Breast epithelium (tissue), 4 donors: ENCODE results near the gene ZNF407. TPM values are rescaled to one million over a fixed set of nuclear protein-coding genes. Genes with fewer than 3 reads are reported as not detected.

Experiments used
- DNase-seq, 2 donors: peaks; one replicate each; pipeline ENCODE4 v3.0.0-alpha.2; 2019; ENCODE audit warnings: low spot score in 2 of 2
- H3K27ac ChIP-seq, 2 donors: fragments of 200-600 bp; sonication (generic) in 1 of 2; one replicate each; pipeline ENCODE4 v1.5.1; 2016 to 2019; ENCODE audit warnings: mild to moderate bottlenecking in 1 of 2
- H3K27me3 ChIP-seq, 2 donors: fragments of 200-600 bp; sonication (generic) in 1 of 2; one replicate each; pipeline versions ENCODE4 v1.5.1 to v1.6.0; 2017 to 2019; ENCODE audit warnings: control low read depth in 1 of 2, mild to moderate bottlenecking in 1 of 2
- H3K36me3 ChIP-seq: fragments of 200-600 bp; one replicate; pipeline ENCODE4 v1.5.1; 2019
- H3K4me1 ChIP-seq, 2 donors: fragments of 200-600 bp; sonication (generic); one replicate each; pipeline ENCODE4 v1.5.1; 2016 to 2019; ENCODE audit warnings: control low read depth in 1 of 2
- H3K4me3 ChIP-seq, 3 donors: fragments of 200-600 bp; sonication (generic); 1 replicate in 2 of 3; 2 replicates in 1 of 3; pipeline ENCODE4 v1.5.1; 2016 to 2019; ENCODE audit warnings: mild to moderate bottlenecking in 3 of 3, moderate library complexity in 2 of 3
- H3K9me3 ChIP-seq, 2 donors: fragments of 200-600 bp; sonication (generic) in 1 of 2; one replicate each; pipeline ENCODE4 v1.5.1; 2016 to 2019; ENCODE audit warnings: control low read depth in 1 of 2
- CTCF ChIP-seq, 3 donors: fragments of 450-650 bp; IDR thresholded peaks; one replicate each; pipeline ENCODE4 v1.5.1; 2016 to 2017; ENCODE audit warnings: antibody characterized with exemption in 3 of 3, mild to moderate bottlenecking in 3 of 3, moderate library complexity in 3 of 3
- POLR2A ChIP-seq: fragments of 450-650 bp; IDR thresholded peaks from one replicate; pipeline ENCODE4 v1.6.1; 2016; ENCODE audit warnings: antibody characterized with exemption, mild to moderate bottlenecking, moderate library complexity
- POLR2AphosphoS5 ChIP-seq, 3 donors: sonication (generic); formaldehyde crosslinking; IDR thresholded peaks; one replicate each; pipeline ENCODE4 v1.6.1; 2017; ENCODE audit warnings: antibody characterized with exemption in 3 of 3
- intact Hi-C: fragments of 100-400 bp; cut with DNase I; formaldehyde crosslinking; loops from one replicate; pipeline ENCODE4 v1.15.1; 2023; ENCODE audit warnings: low total_unique reads
- total RNA-seq, 3 donors: library from RNA; depleted of rRNA; stranded (reverse); fragments of >200 nt; gene quantifications; one replicate each; pipeline ENCODE4 v1.1.0, GENCODE V29; 2016

Gene ZNF407
- total RNA-seq, 3 donors from 2014 or later, result 14.9 to 30.1 (median 22.3) TPM

- Histone ChIP-seq H3K4me1 (no peaks in the 10 kb centered on the region), H3K27ac (no peak overlapping the region), H3K4me3 (no peak overlapping the region), H3K9me3 (no peaks in the 10 kb centered on the region), H3K36me3 (no peaks in the 10 kb centered on the region), H3K27me3 (peaks cover 0 to 4% of the 10 kb centered on the region in 2 donors)
- intact Hi-C loops, result no loop called here
- no peak for DNase-seq
- TF ChIP-seq POLR2AphosphoS5 (IDR thresholded peaks at IDR 0.05), result no peak
These were observed 511.6 kb downstream of the ZNF407 start for GRCh38 chr18:75109319-75109691.

- intact Hi-C loops, result no loop called here
- no peaks in the 10 kb centered on the region for H3K9me3 ChIP-seq
- no peak for DNase-seq
These were observed 512.1 kb downstream of the ZNF407 start for GRCh38 chr18:75109819-75110218.

GRCh38 chr18:75110311-75110710, 512.6 kb downstream of the ZNF407 start:
- intact Hi-C loops, result no loop called here
- no peak overlapping the region for H3K27ac ChIP-seq
- DNase-seq, result no peak
- H3K4me3 ChIP-seq, result no peak overlapping the region
- peaks cover 0 to 4% of the 10 kb centered on the region in 2 donors for H3K27me3 ChIP-seq
- H3K9me3 ChIP-seq, result no peaks in the 10 kb centered on the region
- no peaks in the 10 kb centered on the region for H3K36me3 ChIP-seq
- TF ChIP-seq POLR2A (no peak), CTCF (IDR thresholded peaks at IDR 0.05) (no peak), POLR2AphosphoS5 (IDR thresholded peaks at IDR 0.05) (no peak)
- H3K4me1 ChIP-seq, result no peaks in the 10 kb centered on the region

More at GRCh38 chr18:75109819-75110218, 512.1 kb downstream of the ZNF407 start:
- TF ChIP-seq CTCF (IDR thresholded peaks at IDR 0.05) (no peak), POLR2AphosphoS5 (IDR thresholded peaks at IDR 0.05) (no peak), POLR2A (no peak)
- Histone ChIP-seq H3K4me1 (no peaks in the 10 kb centered on the region), H3K27me3 (peaks cover 0 to 4% of the 10 kb centered on the region in 2 donors), H3K36me3 (no peaks in the 10 kb centered on the region), H3K27ac (no peak overlapping the region), H3K4me3 (no peak overlapping the region)

- intact Hi-C loops, result no loop called here
- TF ChIP-seq POLR2A, result no peak
- TF ChIP-seq CTCF (IDR thresholded peaks at IDR 0.05), result no peak
- no peak for TF ChIP-seq POLR2AphosphoS5 (IDR thresholded peaks at IDR 0.05)
- no peaks in the 10 kb centered on the region for H3K36me3 ChIP-seq
- H3K4me3 ChIP-seq, result no peak overlapping the region
- no peaks in the 10 kb centered on the region for H3K9me3 ChIP-seq
- DNase-seq, result no peak
- no peaks in the 10 kb centered on the region for H3K4me1 ChIP-seq
- peaks cover 0 to 4% of the 10 kb centered on the region in 2 donors for H3K27me3 ChIP-seq
- H3K27ac ChIP-seq, result no peak overlapping the region
These were observed 513.3 kb downstream of the ZNF407 start for GRCh38 chr18:75110846-75111415.

- Histone ChIP-seq H3K27me3 (peaks cover 0 to 4% of the 10 kb centered on the region in 2 donors), H3K27ac (no peak overlapping the region), H3K4me3 (no peak overlapping the region), H3K36me3 (no peaks in the 10 kb centered on the region), H3K4me1 (no peaks in the 10 kb centered on the region), H3K9me3 (no peaks in the 10 kb centered on the region)
- TF ChIP-seq CTCF (IDR thresholded peaks at IDR 0.05), result no peak
- TF ChIP-seq POLR2A, result no peak
- TF ChIP-seq POLR2AphosphoS5 (IDR thresholded peaks at IDR 0.05), result no peak
- DNase-seq, result no peak
- intact Hi-C loops, result no loop called here
These were observed 514.1 kb downstream of the ZNF407 start for GRCh38 chr18:75111760-75112159.
